Measurements from ENCODE around the gene KRTAP5-11. TPM values are rescaled to one million over a fixed set of nuclear protein-coding genes. Genes with fewer than 3 reads are reported as not detected.
"Not testable (repeated sequence)": the region's sequence is repeated elsewhere in the genome, so short reads cannot be mapped to it uniquely, and the experiment has no call there.

KRTAP5-11 gene
- total RNA-seq, 1 experiment from 2014 or later: not detected

DNA sequence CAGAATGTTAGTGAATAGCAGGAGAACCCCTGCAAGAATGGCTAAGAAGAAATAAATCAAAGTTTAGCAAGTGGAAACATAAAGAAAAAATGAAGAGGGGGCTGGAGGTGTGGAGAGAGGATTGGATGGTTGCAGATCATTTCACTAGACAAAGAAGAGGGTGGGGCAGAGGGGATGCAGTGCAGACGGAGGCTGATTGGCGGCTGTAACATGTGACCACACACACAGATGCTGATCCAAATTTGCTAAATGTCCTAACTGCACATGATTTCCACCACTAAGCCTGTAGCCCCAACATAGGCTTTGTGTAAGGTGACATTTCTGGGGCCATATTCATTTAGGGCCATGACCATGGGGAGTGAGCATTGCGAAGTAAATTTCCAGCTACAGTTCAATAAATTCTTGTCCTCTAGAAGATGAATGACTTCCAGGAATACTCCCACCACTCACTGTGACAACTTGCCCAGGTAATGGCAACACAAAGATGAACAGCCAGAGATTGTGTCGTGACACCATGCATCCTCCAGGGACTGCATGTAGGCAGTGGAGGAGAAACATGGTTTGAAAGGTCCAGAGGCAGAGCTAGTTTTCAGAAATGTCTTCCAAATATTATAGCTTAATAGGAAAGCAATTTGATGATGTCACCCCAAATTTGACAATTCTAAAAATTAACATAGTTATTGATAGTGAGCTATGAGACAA, 6.8 kb downstream of the KRTAP5-11 start:
- ChIA-PET CTCF (no interaction called here), POLR2A (no interaction called here)
- H3K36me3 Mint-ChIP-seq (ENCODE audit: insufficient read depth, unreplicated experiment): no peaks in the 10 kb centered on the region
- no peak overlapping the region for H3K27ac Mint-ChIP-seq (ENCODE audit: low read depth, unreplicated experiment)
- no peaks in the 10 kb centered on the region for H3K9me3 Mint-ChIP-seq (ENCODE audit: unreplicated experiment)
- H3K4me3 Mint-ChIP-seq (ENCODE audit: unreplicated experiment): no peak overlapping the region
- intact Hi-C loops (cut with micrococcal nuclease): no loop called here
- no peaks in the 10 kb centered on the region for H3K4me1 Mint-ChIP-seq (ENCODE audit: insufficient read depth, unreplicated experiment)
- no peak for DNase-seq (ENCODE audit: unreplicated experiment)
- BruUV-seq (replicated peaks): no TSS peak
- H3K27me3 Mint-ChIP-seq (ENCODE audit: insufficient read depth, unreplicated experiment): no peaks in the 10 kb centered on the region
- TF ChIP-seq, protein P1, sequence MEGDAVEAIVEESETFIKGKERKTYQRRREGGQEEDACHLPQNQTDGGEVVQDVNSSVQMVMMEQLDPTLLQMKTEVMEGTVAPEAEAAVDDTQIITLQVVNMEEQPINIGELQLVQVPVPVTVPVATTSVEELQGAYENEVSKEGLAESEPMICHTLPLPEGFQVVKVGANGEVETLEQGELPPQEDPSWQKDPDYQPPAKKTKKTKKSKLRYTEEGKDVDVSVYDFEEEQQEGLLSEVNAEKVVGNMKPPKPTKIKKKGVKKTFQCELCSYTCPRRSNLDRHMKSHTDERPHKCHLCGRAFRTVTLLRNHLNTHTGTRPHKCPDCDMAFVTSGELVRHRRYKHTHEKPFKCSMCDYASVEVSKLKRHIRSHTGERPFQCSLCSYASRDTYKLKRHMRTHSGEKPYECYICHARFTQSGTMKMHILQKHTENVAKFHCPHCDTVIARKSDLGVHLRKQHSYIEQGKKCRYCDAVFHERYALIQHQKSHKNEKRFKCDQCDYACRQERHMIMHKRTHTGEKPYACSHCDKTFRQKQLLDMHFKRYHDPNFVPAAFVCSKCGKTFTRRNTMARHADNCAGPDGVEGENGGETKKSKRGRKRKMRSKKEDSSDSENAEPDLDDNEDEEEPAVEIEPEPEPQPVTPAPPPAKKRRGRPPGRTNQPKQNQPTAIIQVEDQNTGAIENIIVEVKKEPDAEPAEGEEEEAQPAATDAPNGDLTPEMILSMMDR (IDR thresholded peaks at IDR 0.05; ENCODE audit: unreplicated experiment): no peak

DNA sequence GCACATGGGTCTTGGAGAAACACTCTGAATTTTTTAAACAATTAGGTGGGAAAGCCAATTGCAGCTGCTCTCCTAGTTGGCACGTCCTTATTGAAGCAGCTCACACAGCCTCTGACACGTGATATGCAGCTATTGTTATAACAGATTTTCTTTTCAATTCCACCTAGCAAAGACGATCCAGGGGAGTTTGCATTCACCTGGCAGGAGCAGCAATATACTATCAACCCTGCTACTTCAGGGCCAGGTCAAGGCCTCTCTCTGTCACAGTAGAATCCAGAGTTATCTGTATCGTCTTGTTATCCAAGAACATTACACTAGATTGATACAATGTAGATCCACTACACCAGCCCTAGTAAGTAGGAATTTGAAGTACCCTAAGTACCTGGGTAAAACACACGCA, 8.3 kb downstream of the KRTAP5-11 start:
- no peak for DNase-seq (ENCODE audit: unreplicated experiment)
- TF ChIP-seq, protein P1 (IDR thresholded peaks at IDR 0.05; ENCODE audit: unreplicated experiment): no peak
- Mint-ChIP-seq H3K4me1 (ENCODE audit: insufficient read depth, unreplicated experiment) (no peaks in the 10 kb centered on the region), H3K4me3 (ENCODE audit: unreplicated experiment) (no peak overlapping the region), H3K36me3 (ENCODE audit: insufficient read depth, unreplicated experiment) (no peaks in the 10 kb centered on the region), H3K9me3 (ENCODE audit: unreplicated experiment) (no peaks in the 10 kb centered on the region), H3K27ac (ENCODE audit: low read depth, unreplicated experiment) (no peak overlapping the region), H3K27me3 (ENCODE audit: insufficient read depth, unreplicated experiment) (no peaks in the 10 kb centered on the region)
- POLR2A ChIA-PET: no interaction called here
- no TSS peak for BruUV-seq (replicated peaks)
- CTCF ChIA-PET: interaction anchor here (0.6 kb wide), 1 partner anchor 1646 kb away, joined by 3 read pairs; no protein-coding TSS in a partner anchor
- intact Hi-C loops (cut with micrococcal nuclease): no loop called here

DNA sequence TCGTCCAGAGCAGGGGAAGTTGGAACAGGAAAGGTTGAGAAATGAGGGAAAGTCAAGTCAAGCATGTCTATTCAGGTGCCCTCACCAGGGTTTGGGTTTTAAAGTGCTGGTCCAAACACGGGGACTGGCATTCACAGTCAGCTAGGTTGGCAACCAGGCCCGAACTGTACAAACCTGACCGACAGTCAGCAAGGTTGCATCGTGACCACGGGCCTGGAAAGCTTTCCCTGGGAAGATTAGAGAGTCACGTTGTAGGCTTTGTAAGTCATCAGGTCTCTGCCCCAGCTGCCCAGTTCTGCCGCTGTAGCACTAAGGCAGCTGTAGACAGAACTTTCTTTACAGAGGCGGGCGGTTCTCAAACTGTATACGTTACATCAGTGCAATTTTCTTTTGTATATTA, 9.9 kb downstream of the KRTAP5-11 start:
- H3K9me3 Mint-ChIP-seq (ENCODE audit: unreplicated experiment): no peaks in the 10 kb centered on the region

DNA sequence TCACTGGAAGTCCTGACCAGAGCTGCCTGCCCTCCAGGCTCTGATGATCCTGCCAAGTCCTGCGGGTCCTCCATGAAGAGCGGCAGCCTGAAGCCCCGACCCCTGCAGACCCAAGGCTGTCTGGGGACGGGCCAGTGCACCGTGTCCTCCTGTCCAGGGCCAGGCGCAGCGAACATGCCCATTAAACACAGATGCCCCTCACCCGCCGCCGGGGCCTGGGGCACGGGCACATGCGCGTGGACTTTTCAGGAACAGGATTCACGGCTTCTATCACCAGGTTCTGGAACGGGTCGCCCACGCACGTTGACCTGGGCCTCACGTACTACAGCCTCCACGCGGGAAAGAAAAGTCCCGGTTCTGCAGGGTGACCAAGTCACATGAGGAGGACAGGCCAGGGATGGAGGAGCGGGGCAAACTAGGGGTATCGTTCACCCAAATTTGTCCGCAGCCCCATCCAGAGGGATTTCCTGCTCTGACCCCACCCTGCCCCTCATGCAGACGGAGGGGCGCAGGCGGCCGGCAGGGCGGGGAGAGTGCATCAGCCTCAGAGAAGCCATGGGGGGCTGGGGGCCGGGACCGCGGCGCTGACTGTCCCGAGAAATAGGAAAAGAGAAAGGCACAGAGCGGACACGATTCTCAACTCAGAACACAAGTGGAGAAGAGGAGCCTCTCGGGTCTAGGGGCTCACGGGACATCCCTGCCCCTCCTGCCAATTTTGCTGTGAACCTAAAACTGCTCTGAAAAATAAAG, 11.4 kb downstream of the KRTAP5-11 start:
- peaks cover 11% of the 10 kb centered on the region for H3K27me3 Mint-ChIP-seq (ENCODE audit: insufficient read depth, unreplicated experiment)
- H3K9me3 Mint-ChIP-seq (ENCODE audit: unreplicated experiment); intact Hi-C loops (cut with micrococcal nuclease); CTCF ChIA-PET; BruUV-seq (replicated peaks); H3K4me1 Mint-ChIP-seq (ENCODE audit: insufficient read depth, unreplicated experiment); H3K27ac Mint-ChIP-seq (ENCODE audit: low read depth, unreplicated experiment); H3K36me3 Mint-ChIP-seq (ENCODE audit: insufficient read depth, unreplicated experiment); DNase-seq (ENCODE audit: unreplicated experiment); H3K4me3 Mint-ChIP-seq (ENCODE audit: unreplicated experiment): not testable (repeated sequence)
- POLR2A ChIA-PET: interaction anchor here (0.6 kb wide), 1 partner anchor 12 kb away, joined by 3 read pairs; no protein-coding TSS in a partner anchor

More for the DNA sequence above, 9.9 kb downstream of the KRTAP5-11 start:
- no peak overlapping the region for H3K4me3 Mint-ChIP-seq (ENCODE audit: unreplicated experiment)
- BruUV-seq (replicated peaks): no TSS peak
- CTCF ChIA-PET: interaction anchor here (0.6 kb wide), 1 partner anchor 183 kb away, joined by 3 read pairs; no protein-coding TSS in a partner anchor
- H3K27me3 Mint-ChIP-seq (ENCODE audit: insufficient read depth, unreplicated experiment): no peaks in the 10 kb centered on the region
- no peaks in the 10 kb centered on the region for H3K4me1 Mint-ChIP-seq (ENCODE audit: insufficient read depth, unreplicated experiment)
- TF ChIP-seq, protein P1 (IDR thresholded peaks at IDR 0.05; ENCODE audit: unreplicated experiment): no peak
- POLR2A ChIA-PET: no interaction called here
- intact Hi-C loops (cut with micrococcal nuclease): no loop called here
- DNase-seq (ENCODE audit: unreplicated experiment): no peak
- H3K36me3 Mint-ChIP-seq (ENCODE audit: insufficient read depth, unreplicated experiment): no peaks in the 10 kb centered on the region
- no peak overlapping the region for H3K27ac Mint-ChIP-seq (ENCODE audit: low read depth, unreplicated experiment)

All from MCF 10A (cell line).